Omental fat pad (tissue), 4 donors: ENCODE measurements around the gene SRRM2. TPM values are rescaled to one million over a fixed set of nuclear protein-coding genes. Genes with fewer than 3 reads are reported as not detected.

Source experiments
- ATAC-seq: fragments of 150-250 bp; one replicate; pipeline ENCODE4 v1.9.1; 2016; ENCODE audit warnings: mild to moderate bottlenecking, moderate library complexity; ENCODE audit not compliant: low FRiP score
- DNase-seq: peaks from one replicate; pipeline ENCODE4 v3.0.0-alpha.2; 2019; ENCODE audit warnings: low spot score
- total RNA-seq, 4 donors: library from RNA; depleted of rRNA; stranded (reverse); fragments of >200 nt; gene quantifications; one replicate each; pipeline ENCODE4 v1.1.0, GENCODE V29; 2016
- TF ChIP-seq, protein P1 (sequence below), 3 donors: fragments of 450-650 bp; IDR thresholded peaks; one replicate each; pipeline ENCODE4 v1.5.1; 2016 to 2017; ENCODE audit warnings: antibody characterized with exemption in 3 of 3, mild to moderate bottlenecking in 3 of 3, moderate library complexity in 2 of 3

Gene SRRM2
- total RNA-seq = 100 to 1,000 TPM; 230 to 465 (median 368) TPM

DNA sequence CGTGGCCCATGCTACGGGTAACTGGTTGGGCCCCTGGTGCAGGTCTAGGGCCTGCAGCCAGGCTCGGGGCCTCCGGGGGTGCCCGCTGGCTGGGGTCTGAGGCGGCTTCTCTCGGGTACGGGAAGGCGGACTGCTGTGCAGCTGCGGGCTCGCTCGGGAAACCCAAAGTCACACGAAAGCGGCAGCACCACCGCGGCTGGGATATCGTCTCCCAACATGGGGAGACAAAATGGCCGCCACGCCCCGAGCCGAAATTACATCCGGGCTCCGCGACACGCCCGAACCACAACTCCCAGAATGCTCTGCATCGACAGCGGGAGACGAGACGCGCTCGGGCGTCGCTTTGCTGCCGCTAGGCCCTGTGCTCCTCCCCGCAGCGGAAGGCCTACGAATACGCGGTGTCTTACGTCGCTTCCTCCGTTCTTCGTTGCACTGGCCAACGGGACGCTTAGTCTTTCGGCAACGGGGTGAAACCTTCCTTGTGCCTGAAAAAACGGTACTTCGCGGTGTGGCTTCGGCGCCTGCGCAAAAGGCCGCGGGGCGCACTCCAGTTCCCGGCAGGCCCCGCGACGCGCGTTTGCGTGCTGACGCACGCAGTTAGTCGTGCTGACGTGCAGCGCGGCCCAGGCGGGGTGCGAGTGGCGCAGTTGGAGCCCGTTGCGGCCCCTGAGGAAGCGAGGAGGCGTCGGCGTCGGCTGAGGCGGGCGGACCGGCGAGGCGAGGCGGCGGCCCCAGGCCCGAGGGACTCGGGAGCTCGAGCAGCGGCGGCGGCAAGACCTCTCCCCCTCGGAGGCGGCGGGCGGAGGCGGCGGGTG, at the start of gene SRRM2:
Gene SRRM2 (plus strand): TSS at position 604 of the 815 bp plus-strand sequence. CDS start 3,727 bp downstream, outside the sequence.
- peak; percentile 84 for DNase-seq
- peak; percentile 93 for ATAC-seq
- TF ChIP-seq, protein P1, sequence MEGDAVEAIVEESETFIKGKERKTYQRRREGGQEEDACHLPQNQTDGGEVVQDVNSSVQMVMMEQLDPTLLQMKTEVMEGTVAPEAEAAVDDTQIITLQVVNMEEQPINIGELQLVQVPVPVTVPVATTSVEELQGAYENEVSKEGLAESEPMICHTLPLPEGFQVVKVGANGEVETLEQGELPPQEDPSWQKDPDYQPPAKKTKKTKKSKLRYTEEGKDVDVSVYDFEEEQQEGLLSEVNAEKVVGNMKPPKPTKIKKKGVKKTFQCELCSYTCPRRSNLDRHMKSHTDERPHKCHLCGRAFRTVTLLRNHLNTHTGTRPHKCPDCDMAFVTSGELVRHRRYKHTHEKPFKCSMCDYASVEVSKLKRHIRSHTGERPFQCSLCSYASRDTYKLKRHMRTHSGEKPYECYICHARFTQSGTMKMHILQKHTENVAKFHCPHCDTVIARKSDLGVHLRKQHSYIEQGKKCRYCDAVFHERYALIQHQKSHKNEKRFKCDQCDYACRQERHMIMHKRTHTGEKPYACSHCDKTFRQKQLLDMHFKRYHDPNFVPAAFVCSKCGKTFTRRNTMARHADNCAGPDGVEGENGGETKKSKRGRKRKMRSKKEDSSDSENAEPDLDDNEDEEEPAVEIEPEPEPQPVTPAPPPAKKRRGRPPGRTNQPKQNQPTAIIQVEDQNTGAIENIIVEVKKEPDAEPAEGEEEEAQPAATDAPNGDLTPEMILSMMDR (IDR thresholded peaks at IDR 0.05) = no peak

DNA sequence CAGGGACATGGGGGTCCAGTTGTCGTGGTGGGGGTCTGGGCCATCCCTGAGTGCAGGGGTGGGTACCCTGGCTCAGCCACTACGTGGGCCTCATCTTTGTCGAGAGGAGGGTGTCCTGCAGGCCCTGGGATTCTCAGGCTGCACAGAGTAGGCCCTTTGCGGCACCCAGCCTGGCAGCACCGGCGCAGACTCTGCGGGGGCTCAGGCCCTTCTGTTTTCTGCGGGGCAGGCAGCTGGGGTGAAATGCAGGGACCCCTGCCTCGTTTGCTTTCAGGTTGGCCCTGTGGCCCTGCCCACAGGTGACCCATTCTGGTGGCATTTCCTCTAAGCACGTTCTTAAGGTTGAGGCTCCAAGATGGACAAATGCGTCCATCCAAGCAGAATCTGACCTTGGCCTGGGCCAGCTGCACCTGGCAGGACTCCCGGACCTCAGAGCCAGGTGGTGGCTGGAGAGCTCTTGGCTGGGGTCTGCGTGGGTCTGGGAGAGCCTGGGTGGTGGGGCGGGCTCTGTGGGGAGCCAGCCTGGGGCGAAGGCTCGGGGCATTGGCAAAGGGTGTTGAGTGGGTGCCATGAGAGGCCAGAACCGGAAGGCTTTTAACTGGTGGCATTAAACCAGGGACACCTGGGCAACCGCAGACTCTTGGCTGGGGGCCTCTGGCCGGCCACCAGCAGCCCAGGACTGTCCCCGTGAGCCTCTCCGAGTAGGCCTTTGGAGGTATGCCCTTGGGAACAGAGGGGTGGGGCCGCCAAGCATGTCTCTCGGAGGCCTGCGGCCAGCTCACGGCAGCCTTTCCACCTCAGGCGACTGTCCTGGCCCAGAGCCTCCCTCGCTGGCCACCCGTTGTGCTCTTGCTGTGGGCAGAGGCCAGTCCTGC, 49.3 kb upstream of the SRRM2 start:
- TF ChIP-seq, protein P1 (IDR thresholded peaks at IDR 0.05) = no peak
- no peak for DNase-seq
- ATAC-seq = no peak

DNA sequence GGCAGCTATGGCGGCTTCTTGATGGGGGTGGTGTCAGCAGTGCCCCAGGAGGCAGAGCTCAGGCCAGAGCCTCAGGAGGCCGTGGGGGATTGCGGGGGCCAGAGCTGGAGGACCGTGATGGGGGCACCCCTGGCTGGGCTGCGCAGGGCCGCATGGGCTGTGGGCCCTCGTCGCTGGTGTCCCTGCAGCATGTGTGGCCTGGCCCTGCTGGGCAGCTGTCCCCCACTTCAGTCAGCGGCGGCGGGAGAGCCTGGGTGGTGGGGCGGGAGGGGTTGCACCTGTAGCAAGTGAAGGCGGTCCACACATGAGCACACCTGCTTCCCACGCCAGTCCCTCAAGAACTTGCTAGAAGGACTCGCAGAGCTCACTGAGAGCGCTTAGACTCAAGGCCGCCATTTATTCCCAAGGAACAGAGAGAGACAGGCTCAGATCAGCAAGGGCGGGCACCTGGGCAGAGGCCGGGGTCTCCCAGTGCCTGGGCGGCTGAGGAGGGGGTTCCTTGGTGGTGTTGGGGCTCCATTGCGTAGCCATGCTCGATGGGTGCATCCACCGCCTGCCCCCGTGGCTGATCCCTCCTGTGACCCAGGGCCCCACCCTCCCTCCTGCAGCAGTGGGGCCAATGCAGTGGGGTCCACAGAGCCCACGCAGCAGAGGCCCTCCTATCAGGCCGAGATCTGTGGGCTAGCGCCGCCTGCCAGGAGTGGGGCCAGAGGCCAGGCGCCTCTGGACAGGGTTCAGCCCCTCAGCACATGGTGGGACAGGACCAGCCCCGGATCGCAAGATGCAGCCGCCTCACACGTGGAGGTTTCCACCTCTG, 48.1 kb upstream of the SRRM2 start:
- no peak for DNase-seq
- TF ChIP-seq, protein P1 (IDR thresholded peaks at IDR 0.05) = no peak
- no peak for ATAC-seq

DNA sequence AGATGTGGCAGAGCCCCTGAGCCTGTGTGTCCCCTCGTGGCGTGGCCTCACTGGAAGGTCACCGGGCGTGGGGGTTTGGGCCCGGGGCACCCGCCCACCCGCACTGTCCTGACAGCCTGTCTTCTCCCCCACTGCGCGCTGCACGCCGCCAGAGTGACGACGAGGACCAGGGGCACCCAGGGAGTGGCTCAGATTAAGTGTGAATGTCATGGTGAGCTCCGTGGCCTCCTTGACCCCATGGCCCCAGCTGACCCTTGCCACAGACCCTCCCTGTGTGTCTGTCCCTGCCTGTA, 47.5 kb upstream of the SRRM2 start:
- ATAC-seq (no peak), DNase-seq (no peak)
- TF ChIP-seq, protein P1 (IDR thresholded peaks at IDR 0.05) = no peak

DNA sequence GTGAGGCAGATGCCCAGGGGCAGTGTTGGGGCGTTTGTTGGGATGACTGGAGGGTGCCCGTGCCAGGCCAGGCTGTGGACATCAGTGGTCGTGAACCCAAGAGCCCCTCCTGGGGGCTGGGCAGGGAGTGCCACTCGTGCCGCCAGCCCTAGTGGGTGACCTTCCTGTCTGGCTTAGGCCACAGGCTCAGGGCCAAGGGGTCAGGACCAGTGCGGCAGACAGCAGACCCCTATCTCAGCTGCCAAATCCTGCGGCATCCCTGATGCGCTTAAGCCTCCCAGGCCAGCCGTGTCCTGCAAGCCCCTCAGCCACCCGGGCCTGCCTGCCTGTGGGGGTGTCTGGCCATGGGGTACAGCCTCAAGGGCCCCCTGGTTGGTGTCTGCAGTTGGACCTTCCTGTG, 47.1 kb upstream of the SRRM2 start:
- DNase-seq (no peak), ATAC-seq (no peak)
- TF ChIP-seq, protein P1 (IDR thresholded peaks at IDR 0.05) = no peak

DNA sequence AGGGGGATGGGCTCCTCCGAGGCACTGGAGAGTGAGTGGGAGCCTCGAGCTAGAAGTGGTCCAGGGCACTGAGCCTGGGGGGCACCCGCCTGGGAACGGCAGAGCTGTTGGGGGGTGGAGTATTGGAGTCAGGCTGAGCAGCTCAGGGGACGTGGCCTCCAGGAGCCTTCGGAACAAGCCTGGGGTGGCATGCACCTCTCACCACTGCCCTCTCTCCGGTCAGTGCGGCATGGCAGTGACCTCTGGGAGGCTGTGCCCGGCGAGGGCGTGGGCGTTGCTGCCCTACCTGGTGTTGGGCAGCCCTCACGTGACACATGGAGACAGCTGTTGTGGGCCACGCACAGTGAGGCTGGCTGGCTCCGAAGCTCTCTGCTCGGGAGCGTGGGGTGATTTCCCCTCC, 46.4 kb upstream of the SRRM2 start:
- TF ChIP-seq, protein P1 (IDR thresholded peaks at IDR 0.05) = no peak
- DNase-seq (no peak), ATAC-seq (no peak)
